GM23338 (cell line): Measurements from ENCODE around the gene RPS13. TPM values are rescaled to one million over a fixed set of nuclear protein-coding genes. Genes with fewer than 3 reads are reported as not detected.

Experiments used
- polyA plus RNA-seq: library from polyadenylated mRNA; unstranded; fragments of >200 nt; fragmentation: Nextera tagmentation; extraction: Ambion mirVana; gene quantifications from 2 replicates; pipeline ENCODE4 v1.2.1, GENCODE V29; 2016
- small RNA-seq: library from RNA; depleted of rRNA; stranded (forward); fragments of <200 nt; gene quantifications from one replicate; pipeline ENCODE3, GENCODE V24; 2014; ENCODE audit warnings: low replicate concordance
- total RNA-seq: library from RNA; depleted of rRNA; stranded (reverse); fragments of >200 nt; shearing (Covaris generic); gene quantifications from 2 replicates; pipeline ENCODE4 v1.2.3, GENCODE V29; 2014; rRNA removed

The RPS13 gene
- total and polyA plus RNA-seq, 2 experiments from 2014 or later = 1,211 to 1,717 TPM

Small RNA genes within 50 kb of the gene (small RNA-seq; reads per million reads assigned to genes)
- not detected for gene RNU6-593P
- 24.4 reads per million, percentile 98 among the genes with 10 or more reads in this experiment for gene SNORD14A
- not detected for gene SNORD14B

Other genes with a start within 250 kb of the RPS13 start
- gene PLEKHA7, start 63.3 kb downstream of the RPS13 start, total RNA-seq = 12.9 and 15.8 TPM in 2 replicates
- gene PLEKHA7, start 63.3 kb downstream of the RPS13 start, polyA plus RNA-seq = 8.1 and 9.7 TPM in 2 replicates
- 117 and 123 TPM in 2 replicates for gene PIK3C2A, start 130.3 kb upstream of the RPS13 start, total RNA-seq
- 45.8 and 59.5 TPM in 2 replicates for gene PIK3C2A, start 130.3 kb upstream of the RPS13 start, polyA plus RNA-seq
- 16.6 and 25.5 TPM in 2 replicates for gene NUCB2, start 199.1 kb upstream of the RPS13 start, total RNA-seq
- gene NUCB2, start 199.1 kb upstream of the RPS13 start, polyA plus RNA-seq = 61.9 and 86.9 TPM in 2 replicates